Measurements from ENCODE around the gene TARS2. TPM values are rescaled to one million over a fixed set of nuclear protein-coding genes. Genes with fewer than 3 reads are reported as not detected.

TARS2 gene
- total RNA-seq, 1 experiment from 2014 or later: 43.1 TPM

DNA sequence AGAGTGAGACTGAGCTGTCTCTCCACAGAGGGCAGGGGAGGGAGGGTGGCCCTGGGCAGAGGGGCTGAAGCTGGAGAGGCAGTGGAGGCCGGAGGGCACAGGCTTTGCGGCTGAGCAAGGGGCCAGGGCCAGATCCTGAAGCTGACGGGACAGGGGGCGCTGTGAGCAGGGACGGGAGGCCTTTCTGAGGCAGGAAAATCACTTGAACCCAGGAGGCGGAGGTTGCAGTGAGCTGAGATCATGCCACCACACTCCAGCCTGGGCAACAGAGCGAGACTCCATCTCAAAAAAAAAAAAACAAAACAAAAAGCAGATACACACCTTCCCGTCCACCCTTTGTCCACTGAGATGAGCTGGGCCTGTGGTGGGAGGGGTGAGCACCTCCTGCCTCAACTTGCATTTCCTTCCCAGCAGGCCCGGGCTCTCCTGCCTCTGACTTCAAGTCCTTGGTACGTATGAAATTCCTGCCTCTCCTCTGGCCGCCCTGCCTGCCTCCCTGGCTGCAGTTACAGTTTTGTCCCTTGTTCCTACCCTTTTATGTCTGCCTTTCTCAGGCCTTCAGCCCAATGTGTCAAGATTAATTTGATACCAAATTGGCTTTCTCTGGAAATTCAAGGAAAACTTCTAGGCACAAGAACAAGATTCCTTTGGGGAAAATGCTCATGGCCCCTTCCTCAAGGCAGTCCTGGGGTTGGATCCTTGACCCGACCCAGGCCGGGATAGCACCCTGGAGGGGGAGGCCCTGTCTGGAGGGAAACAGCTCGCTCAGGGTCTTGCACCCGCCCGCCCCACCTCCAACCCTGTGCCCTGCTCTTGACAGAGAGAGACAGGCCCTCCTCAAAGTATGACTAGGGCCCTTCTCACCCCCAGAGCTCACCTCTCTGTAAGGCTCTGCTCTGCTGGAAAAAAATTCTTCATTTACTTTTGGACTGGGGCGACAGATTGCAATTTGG lies 50.8 kb downstream of the TARS2 start:
- Mint-ChIP-seq H3K4me1 (ENCODE audit: insufficient read depth, unreplicated experiment) (peaks cover 6% of the 10 kb centered on the region), H3K27ac (ENCODE audit: low read depth, unreplicated experiment) (no peak overlapping the region), H3K36me3 (ENCODE audit: insufficient read depth, unreplicated experiment) (no peaks in the 10 kb centered on the region), H3K9me3 (ENCODE audit: unreplicated experiment) (no peaks in the 10 kb centered on the region), H3K4me3 (ENCODE audit: unreplicated experiment) (no peak overlapping the region), H3K27me3 (ENCODE audit: insufficient read depth, unreplicated experiment) (no peaks in the 10 kb centered on the region)
- POLR2A ChIA-PET: interaction anchor here (1.3 to 2.0 kb wide), 2 partner anchors 11 to 14 kb away, joined by 4 to 9 read pairs; partner anchors contain the start of gene ADAMTSL4
- no TSS peak for BruUV-seq (replicated peaks)
- CTCF ChIA-PET: interaction anchor here (0.6 to 1.6 kb wide), 10 partner anchors 9 to 385 kb away, joined by 3 to 8 read pairs (median 4); no protein-coding TSS in a partner anchor
- intact Hi-C loops (cut with micrococcal nuclease): no loop called here
- TF ChIP-seq CTCF (IDR thresholded peaks at IDR 0.05; ENCODE audit: unreplicated experiment): no peak
- no peak for DNase-seq (ENCODE audit: unreplicated experiment)

- Mint-ChIP-seq H3K36me3 (ENCODE audit: insufficient read depth, unreplicated experiment) (peaks cover 16% of the 10 kb centered on the region), H3K4me1 (ENCODE audit: insufficient read depth, unreplicated experiment) (peaks cover 6% of the 10 kb centered on the region), H3K9me3 (ENCODE audit: unreplicated experiment) (no peaks in the 10 kb centered on the region), H3K27ac (ENCODE audit: low read depth, unreplicated experiment) (no peak overlapping the region), H3K27me3 (ENCODE audit: insufficient read depth, unreplicated experiment) (no peaks in the 10 kb centered on the region), H3K4me3 (ENCODE audit: unreplicated experiment) (no peak overlapping the region)
- intact Hi-C loops (cut with micrococcal nuclease): no loop called here
- DNase-seq (ENCODE audit: unreplicated experiment): peak; percentile 17
- ChIA-PET POLR2A (interaction anchor here (0.8 to 1.1 kb wide), 2 partner anchors 17 to 28 kb away, joined by 3 to 6 read pairs; partner anchors contain the start of gene FALEC), CTCF (interaction anchor here (1.4 to 3.4 kb wide), 4 partner anchors 11 to 269 kb away, joined by 3 to 30 read pairs (median 9); partner anchors contain the start of gene TARS2)
- BruUV-seq (replicated peaks): no TSS peak
- TF ChIP-seq CTCF (IDR thresholded peaks at IDR 0.05; ENCODE audit: unreplicated experiment): no peak
Measured at GRCh38 chr1:150543500-150544143, 56.4 kb downstream of the TARS2 start.

GRCh38 chr1:150544204-150544603 lies 57.0 kb downstream of the TARS2 start:
- DNase-seq (ENCODE audit: unreplicated experiment): no peak
- no TSS peak for BruUV-seq (replicated peaks)
- Mint-ChIP-seq H3K9me3 (ENCODE audit: unreplicated experiment) (no peaks in the 10 kb centered on the region), H3K4me1 (ENCODE audit: insufficient read depth, unreplicated experiment) (peaks cover 6% of the 10 kb centered on the region), H3K27ac (ENCODE audit: low read depth, unreplicated experiment) (no peak overlapping the region), H3K4me3 (ENCODE audit: unreplicated experiment) (no peak overlapping the region), H3K27me3 (ENCODE audit: insufficient read depth, unreplicated experiment) (no peaks in the 10 kb centered on the region), H3K36me3 (ENCODE audit: insufficient read depth, unreplicated experiment) (peaks cover 18% of the 10 kb centered on the region)
- ChIA-PET POLR2A (interaction anchor here (0.5 to 1.1 kb wide), 3 partner anchors 27 to 891 kb away, joined by 3 to 6 read pairs (median 3); partner anchors contain the start of gene FALEC), CTCF (interaction anchor here (0.5 to 3.4 kb wide), 7 partner anchors 11 to 329 kb away, joined by 3 to 30 read pairs (median 4); partner anchors contain the start of gene TARS2)
- TF ChIP-seq CTCF (IDR thresholded peaks at IDR 0.05; ENCODE audit: unreplicated experiment): no peak
- intact Hi-C loops (cut with micrococcal nuclease): no loop called here
